Measurements from ENCODE around the gene MPP2. TPM values are rescaled to one million over a fixed set of nuclear protein-coding genes. Genes with fewer than 3 reads are reported as not detected.
A peak's percentile ranks its signal among the peaks of the same experiment; 100 is the strongest.

MPP2 gene
- total RNA-seq, 3 donors from 2014 or later (not counting 1 experiment from before 2014, with no cell fraction given): 0.75 to 2.0 (median 0.85) TPM

- Histone ChIP-seq H3K9me3 (ENCODE audit: control insufficient read depth, insufficient read depth, low read length) (no peaks in the 10 kb centered on the region), H3K27me3 (ENCODE audit: control insufficient read depth, insufficient read depth, low read length) (peaks cover 31% of the 10 kb centered on the region), H3K4me1 (ENCODE audit: control insufficient read depth, insufficient read depth, low read length) (peaks cover 10% of the 10 kb centered on the region), H3K36me3 (ENCODE audit: control insufficient read depth, insufficient read depth, low read length) (no peaks in the 10 kb centered on the region), H3K27ac (ENCODE audit: low read length) (no peak overlapping the region), H3K4me3 (ENCODE audit: low read length) (no peak overlapping the region)
- WGBS (ENCODE audit: insufficient coverage): 15% methylated on average over 82 of the region's 82 CpGs
- no peak for TF ChIP-seq CTCF (IDR thresholded peaks at IDR 0.05)
- intact Hi-C loops (cut with micrococcal nuclease): no loop called here
- Mint-ChIP-seq H3K27ac (no peak overlapping the region), H3K36me3 (no peaks in the 10 kb centered on the region), H3K4me3 (peak overlapping the region; percentile 13), H3K27me3 (ENCODE audit: low read depth in 2 of 2) (peaks cover 34 to 41% of the 10 kb centered on the region in 2 donors), H3K9me3 (no peaks in the 10 kb centered on the region), H3K4me1 (peaks cover 5 to 9% of the 10 kb centered on the region in 2 donors)
- no peak for ATAC-seq
- no peak for DNase-seq
Measured at GRCh38 chr17:43952724-43953666, 45.7 kb upstream of the MPP2 start.

- Histone ChIP-seq H3K36me3 (ENCODE audit: control insufficient read depth, insufficient read depth, low read length) (no peaks in the 10 kb centered on the region), H3K4me1 (ENCODE audit: control insufficient read depth, insufficient read depth, low read length) (peaks cover 10% of the 10 kb centered on the region), H3K27me3 (ENCODE audit: control insufficient read depth, insufficient read depth, low read length) (peaks cover 31% of the 10 kb centered on the region), H3K4me3 (ENCODE audit: low read length) (no peak overlapping the region), H3K27ac (ENCODE audit: low read length) (no peak overlapping the region), H3K9me3 (ENCODE audit: control insufficient read depth, insufficient read depth, low read length) (no peaks in the 10 kb centered on the region)
- no peak overlapping the region for H3K27ac Mint-ChIP-seq
- H3K36me3 Mint-ChIP-seq: no peaks in the 10 kb centered on the region
- no peak for TF ChIP-seq CTCF (IDR thresholded peaks at IDR 0.05)
- no peak overlapping the region for H3K4me3 Mint-ChIP-seq
- 66% methylated on average over 19 of the region's 19 CpGs for WGBS (ENCODE audit: insufficient coverage)
- ATAC-seq (no peak), DNase-seq (no peak)
- intact Hi-C loops (cut with micrococcal nuclease): no loop called here
- no peaks in the 10 kb centered on the region for H3K9me3 Mint-ChIP-seq
- H3K4me1 Mint-ChIP-seq: peaks cover 5 to 9% of the 10 kb centered on the region in 2 donors
- peaks cover 34 to 39% of the 10 kb centered on the region in 2 donors for H3K27me3 Mint-ChIP-seq (ENCODE audit: low read depth in 2 of 2)
Measured at GRCh38 chr17:43952351-43952723, 45.0 kb upstream of the MPP2 start.

- intact Hi-C loops (cut with micrococcal nuclease): no loop called here
- peaks cover 31% of the 10 kb centered on the region for H3K27me3 ChIP-seq (ENCODE audit: control insufficient read depth, insufficient read depth, low read length)
- H3K4me1 Mint-ChIP-seq: peaks cover 5 to 9% of the 10 kb centered on the region in 2 donors
- peaks cover 34 to 39% of the 10 kb centered on the region in 2 donors for H3K27me3 Mint-ChIP-seq (ENCODE audit: low read depth in 2 of 2)
- H3K4me3 Mint-ChIP-seq: no peak overlapping the region
- H3K27ac ChIP-seq (ENCODE audit: low read length): no peak overlapping the region
- H3K9me3 ChIP-seq (ENCODE audit: control insufficient read depth, insufficient read depth, low read length): no peaks in the 10 kb centered on the region
- peaks cover 10% of the 10 kb centered on the region for H3K4me1 ChIP-seq (ENCODE audit: control insufficient read depth, insufficient read depth, low read length)
- H3K36me3 ChIP-seq (ENCODE audit: control insufficient read depth, insufficient read depth, low read length): no peaks in the 10 kb centered on the region
- no peak for TF ChIP-seq CTCF (IDR thresholded peaks at IDR 0.05)
- H3K9me3 Mint-ChIP-seq: no peaks in the 10 kb centered on the region
- H3K27ac Mint-ChIP-seq: no peak overlapping the region
- ATAC-seq (no peak), DNase-seq (no peak)
- H3K36me3 Mint-ChIP-seq: no peaks in the 10 kb centered on the region
- H3K4me3 ChIP-seq (ENCODE audit: low read length): no peak overlapping the region
- WGBS (ENCODE audit: insufficient coverage): 91% methylated on average over 4 of the region's 4 CpGs
Measured at GRCh38 chr17:43951750-43952149, 44.4 kb upstream of the MPP2 start.

Data from natural killer cell (primary cell).